ENCODE data around the gene TSFM. TPM values are rescaled to one million over a fixed set of nuclear protein-coding genes. Genes with fewer than 3 reads are reported as not detected.

The TSFM gene
- total and polyA plus RNA-seq, 2 of the 13 experiments (the other 11 are each of a cell fraction or from before 2014, with no cell fraction given) = 29.8 to 68.3 TPM

- TF ChIP-seq FUBP1 (CRISPR knock-in tag; IDR thresholded peaks at IDR 0.05; ENCODE audit: borderline replicate concordance) = no peak
- TF ChIP-seq MED1 (CRISPR knock-in tag; IDR thresholded peaks at IDR 0.05) = peak; percentile 54; the same call in 1 of the 2 replicates
- TF ChIP-seq RFX3 (CRISPR knock-in tag; IDR thresholded peaks at IDR 0.05) = no peak
These were observed 26.9 kb upstream of the TSFM start (continued) for GRCh38 chr12:57755454-57756372.

- H4K20me1 ChIP-seq (ENCODE audit: insufficient read depth, low read length) = 0 out of 2 replicates have a peak, but pooled peaks cover 5% of the 10 kb centered on the region
- H3K4me3 ChIP-seq (replicated peaks in 1 of 3; ENCODE audit: insufficient read depth in 1 of 3, low read depth in 2 of 3, low read length in 3 of 3) = peak overlapping the region; percentile 81 to 82 (median 81)
- H3K4me2 ChIP-seq (ENCODE audit: low read depth, low read length) = peak overlapping the region; percentile 96
- H3K36me3 ChIP-seq (replicated peaks in 1 of 2; ENCODE audit: control insufficient read depth in 1 of 2, insufficient read depth in 2 of 2, low read length in 2 of 2) = no peaks in the 10 kb centered on the region; a peak in 1 of 5 replicates
- FAIRE-seq (no peak), ATAC-seq (peak; percentile 61), DNase-seq (ENCODE audit: low spot score) (no peak)
- in situ Hi-C loops (cut with HindIII; ENCODE audit: extremely low pct_ligation_motif_present, low pct_unique_long_range_greater_than_20kb) (no loop called here), intact Hi-C loops (cut with micrococcal nuclease; ENCODE audit: unreplicated experiment) (no loop called here)
- H2AFZ ChIP-seq (ENCODE audit: low read length) = peak overlapping the region; percentile 5
- ChIA-PET POLR2A (interaction anchor here (1.3 to 3.0 kb wide), 4 partner anchors 8 to 16 kb away, joined by 8 to 14 read pairs (median 9); partner anchors contain the start of genes CYP27B1, EEF1AKMT3, METTL1 and TSPAN31), CTCF (ENCODE audit: low intra/inter-chr PET ratio, low total read pairs) (interaction anchor here (1.2 to 1.8 kb wide), 2 partner anchors 8 to 149 kb away, joined by 3 to 9 read pairs; no protein-coding TSS in a partner anchor)
- BruUV-seq (replicated peaks) = no TSS peak
- WGBS (ENCODE audit: low lambda C conversion rate) = 38% methylated on average over 14 of the region's 22 CpGs
- H3K9ac ChIP-seq (ENCODE audit: insufficient read depth, low read depth, low read length) = peak overlapping the region; percentile 71; the same call in 1 of the 2 replicates
- H3K27me3 ChIP-seq (ENCODE audit: control insufficient read depth in 1 of 2, insufficient read depth in 2 of 2, low read length in 2 of 2) = no peaks in the 10 kb centered on the region; a peak in 1 of 5 replicates
- peaks cover 7% of the 10 kb centered on the region for H3K79me2 ChIP-seq (ENCODE audit: insufficient read depth, low read length)
- no peaks in the 10 kb centered on the region for H3K9me3 ChIP-seq (ENCODE audit: low read length)
- H3K4me1 ChIP-seq (ENCODE audit: insufficient read depth, low read length) = peaks cover 39% of the 10 kb centered on the region
- peak overlapping the region; percentile 67 for H3K27ac ChIP-seq (ENCODE audit: extremely low read length, insufficient read depth, low read length)
- TF ChIP-seq NR2F6 (IDR thresholded peaks at IDR 0.05) (no peak), NR2F6 (CRISPR knock-in tag; IDR thresholded peaks at IDR 0.05) (0 out of 2 replicates have a peak, but pooled peaks have one; percentile 17), HMGXB4 (CRISPR knock-in tag; IDR thresholded peaks at IDR 0.05; ENCODE audit: borderline replicate concordance in 1 of 2, low read depth in 1 of 2) (peak; percentile 84 to 92), FOSL2 (CRISPR knock-in tag; IDR thresholded peaks at IDR 0.05) (no peak; the same call in 1 of the 2 replicates), ZNF800 (CRISPR knock-in tag; IDR thresholded peaks at IDR 0.05) (0 out of 2 replicates have a peak, but pooled peaks have one; percentile 8), MYPOP (CRISPR knock-in tag; IDR thresholded peaks at IDR 0.05) (0 out of 2 replicates have a peak, but pooled peaks have one; percentile 34), CHD2 (IDR thresholded peaks at IDR 0.05; ENCODE audit: low read depth, low read length) (no peak), ZNF282 (IDR thresholded peaks at IDR 0.05; ENCODE audit: partially characterized antibody) (no peak), U2AF2 (IDR thresholded peaks at IDR 0.05; ENCODE audit: low read depth, low read length) (no peak)
These were observed 25.9 kb upstream of the TSFM start for GRCh38 chr12:57756406-57757341.
